GM12865 (cell line): ENCODE data around the gene TBC1D21.

Experiments
- DNase-seq: peaks from one replicate; pipeline ENCODE4 v3.0.0; 2010; ENCODE audit warnings: low read depth
- H3K4me3 ChIP-seq: 2 replicates; pipeline ENCODE4 v1.5.1; 2011; ENCODE audit warnings: mild to moderate bottlenecking, low read depth, low read length, control low read depth
- CTCF ChIP-seq: IDR thresholded peaks from 2 replicates; pipeline ENCODE4 v1.5.1; 2011; ENCODE audit warnings: low read length, control low read depth, low read depth, inconsistent platforms; ENCODE audit not compliant: insufficient read depth; ENCODE audit errors: missing control alignments

Gene TBC1D21

GRCh38 chr15:73856458-73857192 lies 16.7 kb upstream of the TBC1D21 start:
- no peak for TF ChIP-seq CTCF
- H3K4me3 ChIP-seq = no peak overlapping the region
- no peak for DNase-seq

- H3K4me3 ChIP-seq = no peak overlapping the region
- no peak for TF ChIP-seq CTCF
- no peak for DNase-seq
These were observed 16.0 kb upstream of the TBC1D21 start for GRCh38 chr15:73857193-73857920.

GRCh38 chr15:73858062-73858461 lies 15.3 kb upstream of the TBC1D21 start:
- H3K4me3 ChIP-seq = no peak overlapping the region
- peak; percentile 21 for DNase-seq
- no peak for TF ChIP-seq CTCF

- TF ChIP-seq CTCF = no peak
- no peak overlapping the region for H3K4me3 ChIP-seq
- DNase-seq = no peak
These were observed 11.1 kb upstream of the TBC1D21 start for GRCh38 chr15:73862276-73862675.

GRCh38 chr15:73865379-73865778 lies 8.0 kb upstream of the TBC1D21 start:
- no peak for DNase-seq
- TF ChIP-seq CTCF = no peak
- H3K4me3 ChIP-seq = no peak overlapping the region

GRCh38 chr15:73865904-73866303 lies 7.5 kb upstream of the TBC1D21 start:
- no peak overlapping the region for H3K4me3 ChIP-seq
- no peak for TF ChIP-seq CTCF
- DNase-seq = no peak
